Activated gamma-delta T cell treated with anti-CD3 and anti-CD28 coated beads, Interleukin-2, amount 50 U/mL, for 16 hours (primary cell): ENCODE measurements around the gene ITGB1BP2.
A peak's percentile ranks its signal among the peaks of the same experiment; 100 is the strongest.
"Not testable (repeated sequence)": the region's sequence is repeated elsewhere in the genome, so short reads cannot be mapped to it uniquely, and the experiment has no call there.

Source experiments
- DNase-seq: peaks from one replicate; pipeline ENCODE4 v3.0.0-alpha.2; 2020; ENCODE audit warnings: low read depth

ITGB1BP2 gene

GRCh38 chrX:71301195-71301924 is at the start of gene ITGB1BP2:
Gene ITGB1BP2 (plus strand): TSS chrX:71301750. CDS start chrX:71301807, 57 bp downstream.
- no peak for DNase-seq

- no peak for DNase-seq
Observed at GRCh38 chrX:71252221-71252620, 49.3 kb upstream of the ITGB1BP2 start.

GRCh38 chrX:71253253-71254091 is 48.1 kb upstream of the ITGB1BP2 start:
- no peak for DNase-seq

- DNase-seq, result peak; percentile 63
Observed at GRCh38 chrX:71254092-71254963, 47.2 kb upstream of the ITGB1BP2 start, which contains the start of gene ZMYM3. Gene ZMYM3 (minus strand): TSS chrX:71254140. CDS start chrX:71253255, 885 bp downstream.

GRCh38 chrX:71256051-71256450 is 45.5 kb upstream of the ITGB1BP2 start:
- DNase-seq, result no peak

- no peak for DNase-seq
Observed at GRCh38 chrX:71256856-71257255, 44.7 kb upstream of the ITGB1BP2 start.

GRCh38 chrX:71268624-71269023 is 32.9 kb upstream of the ITGB1BP2 start:
- DNase-seq, result not testable (repeated sequence)

- DNase-seq, result no peak
Observed at GRCh38 chrX:71269801-71270395, 31.7 kb upstream of the ITGB1BP2 start.

- not testable (repeated sequence) for DNase-seq
Observed at GRCh38 chrX:71272313-71272712, 29.2 kb upstream of the ITGB1BP2 start.

- not testable (repeated sequence) for DNase-seq
Observed at GRCh38 chrX:71281300-71281699, 20.2 kb upstream of the ITGB1BP2 start.

- peak; percentile 5 for DNase-seq
Observed at GRCh38 chrX:71282514-71283402, 18.8 kb upstream of the ITGB1BP2 start.

GRCh38 chrX:71283403-71284143 is 18.0 kb upstream of the ITGB1BP2 start, which contains the start of gene NONO:
Gene NONO (plus strand): TSS chrX:71283635. CDS start chrX:71290638, 7,003 bp downstream.
- DNase-seq, result peak; percentile 72

- no peak for DNase-seq
Observed at GRCh38 chrX:71285929-71286328, 15.6 kb upstream of the ITGB1BP2 start.

- no peak for DNase-seq
Observed at GRCh38 chrX:71291381-71291780, 10.2 kb upstream of the ITGB1BP2 start.

GRCh38 chrX:71292669-71293365 is 8.7 kb upstream of the ITGB1BP2 start:
- DNase-seq, result no peak

- no peak for DNase-seq
Observed at GRCh38 chrX:71296806-71297205, 4.7 kb upstream of the ITGB1BP2 start.

GRCh38 chrX:71298119-71298518 is 3.4 kb upstream of the ITGB1BP2 start:
- no peak for DNase-seq

- not testable (repeated sequence) for DNase-seq
Observed at GRCh38 chrX:71300064-71300463, 1.5 kb upstream of the ITGB1BP2 start.

GRCh38 chrX:71300495-71300894 is 1.1 kb upstream of the ITGB1BP2 start:
- not testable (repeated sequence) for DNase-seq
